Measurements from ENCODE around the gene KPNA3. TPM values are rescaled to one million over a fixed set of nuclear protein-coding genes. Genes with fewer than 3 reads are reported as not detected.
"Not testable (repeated sequence)": the region's sequence is repeated elsewhere in the genome, so short reads cannot be mapped to it uniquely, and the experiment has no call there.

The KPNA3 gene
- total and polyA plus RNA-seq, 2 donors (not counting 3 experiments of a cell fraction or from before 2014, with no cell fraction given): 19.6 to 60.4 TPM

GRCh38 chr13:49711218-49711863 is 81.1 kb downstream of the KPNA3 start:
- dilution Hi-C loops (cut with MboI; ENCODE audit: extremely low pct_ligation_motif_present, low sequenced_read_pairs): no loop called here
- peaks cover 2 to 7% of the 10 kb centered on the region in 2 experiments for H3K36me3 ChIP-seq (ENCODE audit: control insufficient read depth in 2 of 2, extremely low read depth in 1 of 2, insufficient read depth in 2 of 2, low read length in 2 of 2)
- no TSS peak for BruUV-seq (replicated peaks)
- peak overlapping the region; percentile 21 for H3K27ac ChIP-seq (ENCODE audit: insufficient read depth, low read depth, low read length)
- FAIRE-seq (peak; percentile 38), DNase-seq (ENCODE audit: low read depth, low spot score) (peak; percentile 44)
- H3K4me1 ChIP-seq (ENCODE audit: control insufficient read depth, extremely low read depth, insufficient read depth, low read length): peaks cover 3% of the 10 kb centered on the region
- POLR2A ChIA-PET: no interaction called here
- H3K27me3 ChIP-seq (ENCODE audit: control insufficient read depth in 2 of 2, insufficient read depth in 2 of 2, low read length in 2 of 2): no peaks in the 10 kb centered on the region
- H4K20me1 ChIP-seq (replicated peaks; ENCODE audit: control insufficient read depth, extremely low read depth, insufficient read depth, low read length): no peaks in the 10 kb centered on the region
- no peaks in the 10 kb centered on the region for H3K9me1 ChIP-seq (replicated peaks; ENCODE audit: control insufficient read depth, extremely low read depth, insufficient read depth, low read length)
- H3K9me3 ChIP-seq (replicated peaks; ENCODE audit: control insufficient read depth, insufficient read depth, low read length): peaks cover 4% of the 10 kb centered on the region
- CTCF ChIA-PET: interaction anchor here (1.3 kb wide), 1 partner anchor 18 kb away, joined by 4 read pairs; no protein-coding TSS in a partner anchor
- H3K4me2 ChIP-seq (ENCODE audit: insufficient read depth, low read length): no peak overlapping the region
- H2AFZ ChIP-seq (ENCODE audit: low read depth, low read length): no peak overlapping the region
- intact Hi-C loops (cut with micrococcal nuclease): no loop called here
- H3K79me2 ChIP-seq (ENCODE audit: control insufficient read depth, insufficient read depth, low read length): no peaks in the 10 kb centered on the region
- TF ChIP-seq POLR2A (IDR thresholded peaks at IDR 0.05; ENCODE audit: low read depth, low read length): no peak
- TF ChIP-seq JUN (IDR thresholded peaks at IDR 0.05; ENCODE audit: borderline replicate concordance, insufficient read depth, insufficient read length, low read depth): peak; percentile 48
- TF ChIP-seq POLR2AphosphoS5 (IDR thresholded peaks at IDR 0.05; ENCODE audit: insufficient read depth, low read depth, low read length): no peak
- TF ChIP-seq FOS (IDR thresholded peaks at IDR 0.05; ENCODE audit: borderline replicate concordance, insufficient read depth, low read length): peak; percentile 15
- TF ChIP-seq, protein P1, sequence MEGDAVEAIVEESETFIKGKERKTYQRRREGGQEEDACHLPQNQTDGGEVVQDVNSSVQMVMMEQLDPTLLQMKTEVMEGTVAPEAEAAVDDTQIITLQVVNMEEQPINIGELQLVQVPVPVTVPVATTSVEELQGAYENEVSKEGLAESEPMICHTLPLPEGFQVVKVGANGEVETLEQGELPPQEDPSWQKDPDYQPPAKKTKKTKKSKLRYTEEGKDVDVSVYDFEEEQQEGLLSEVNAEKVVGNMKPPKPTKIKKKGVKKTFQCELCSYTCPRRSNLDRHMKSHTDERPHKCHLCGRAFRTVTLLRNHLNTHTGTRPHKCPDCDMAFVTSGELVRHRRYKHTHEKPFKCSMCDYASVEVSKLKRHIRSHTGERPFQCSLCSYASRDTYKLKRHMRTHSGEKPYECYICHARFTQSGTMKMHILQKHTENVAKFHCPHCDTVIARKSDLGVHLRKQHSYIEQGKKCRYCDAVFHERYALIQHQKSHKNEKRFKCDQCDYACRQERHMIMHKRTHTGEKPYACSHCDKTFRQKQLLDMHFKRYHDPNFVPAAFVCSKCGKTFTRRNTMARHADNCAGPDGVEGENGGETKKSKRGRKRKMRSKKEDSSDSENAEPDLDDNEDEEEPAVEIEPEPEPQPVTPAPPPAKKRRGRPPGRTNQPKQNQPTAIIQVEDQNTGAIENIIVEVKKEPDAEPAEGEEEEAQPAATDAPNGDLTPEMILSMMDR (IDR thresholded peaks at IDR 0.05; ENCODE audit: extremely low read depth in 1 of 2, insufficient read depth in 1 of 2, low read depth in 1 of 2, low read length in 2 of 2): no peak
- H3K4me3 ChIP-seq (replicated peaks in 1 of 3; ENCODE audit: insufficient read depth in 1 of 3, low read depth in 1 of 3, low read length in 3 of 3): no peak overlapping the region
- no peak overlapping the region for H3K9ac ChIP-seq (replicated peaks; ENCODE audit: extremely low read depth, insufficient read depth, low read length)

GRCh38 chr13:49704264-49704663 is 88.2 kb downstream of the KPNA3 start:
- H3K9me3 ChIP-seq (replicated peaks; ENCODE audit: control insufficient read depth, insufficient read depth, low read length); H3K4me3 ChIP-seq (replicated peaks in 1 of 3; ENCODE audit: insufficient read depth in 1 of 3, low read depth in 1 of 3, low read length in 3 of 3); FAIRE-seq; H3K79me2 ChIP-seq (ENCODE audit: control insufficient read depth, insufficient read depth, low read length); H3K9ac ChIP-seq (replicated peaks; ENCODE audit: extremely low read depth, insufficient read depth, low read length); CTCF ChIA-PET; H3K9me1 ChIP-seq (replicated peaks; ENCODE audit: control insufficient read depth, extremely low read depth, insufficient read depth, low read length); intact Hi-C loops (cut with micrococcal nuclease); H4K20me1 ChIP-seq (replicated peaks; ENCODE audit: control insufficient read depth, extremely low read depth, insufficient read depth, low read length); H3K4me2 ChIP-seq (ENCODE audit: insufficient read depth, low read length); BruUV-seq (replicated peaks); H3K27ac ChIP-seq (ENCODE audit: insufficient read depth, low read depth, low read length); dilution Hi-C loops (cut with MboI; ENCODE audit: extremely low pct_ligation_motif_present, low sequenced_read_pairs); H3K27me3 ChIP-seq (ENCODE audit: control insufficient read depth in 2 of 2, insufficient read depth in 2 of 2, low read length in 2 of 2); H3K36me3 ChIP-seq (ENCODE audit: control insufficient read depth in 2 of 2, extremely low read depth in 1 of 2, insufficient read depth in 2 of 2, low read length in 2 of 2); H2AFZ ChIP-seq (ENCODE audit: low read depth, low read length); POLR2A ChIA-PET; DNase-seq (ENCODE audit: low read depth, low spot score); H3K4me1 ChIP-seq (ENCODE audit: control insufficient read depth, extremely low read depth, insufficient read depth, low read length): not testable (repeated sequence)
